HL-60 (cell line): Measurements from ENCODE around the gene GSTM3.
A peak's percentile ranks its signal among the peaks of the same experiment; 100 is the strongest.

Experiments
- DNase-seq, 2 experiments: peaks; one replicate each; pipeline ENCODE4 v3.0.0-alpha.2; 2010 to 2020; ENCODE audit warnings: low read depth in 1 of 2, low spot score in 1 of 2
- H3K27ac ChIP-seq: fragments of 250-450 bp; sonication (Bioruptor Pico); replicated peaks from 2 replicates; pipeline ENCODE4 v1.5.1; 2020; ENCODE audit warnings: mild to moderate bottlenecking, moderate library complexity
- H3K27me3 ChIP-seq: fragments of 250-450 bp; sonication (Bioruptor Pico); 2 replicates; pipeline ENCODE4 v1.5.1; 2021; ENCODE audit warnings: mild to moderate bottlenecking, moderate library complexity; ENCODE audit not compliant: insufficient read depth, poor library complexity, severe bottlenecking
- H3K4me3 ChIP-seq: replicated peaks from 2 replicates; pipeline ENCODE4 v1.5.1; 2011; ENCODE audit warnings: mild to moderate bottlenecking, control low read depth, low read length; ENCODE audit not compliant: insufficient read depth
- CTCF ChIP-seq: IDR thresholded peaks from one replicate; pipeline ENCODE4 v1.5.1; 2011; ENCODE audit warnings: low read length, control low read depth, inconsistent platforms; ENCODE audit not compliant: insufficient read depth
- GABPA ChIP-seq: IDR thresholded peaks from 2 replicates; pipeline ENCODE4 v1.6.1; 2012; ENCODE audit warnings: low read depth
- POLR2AphosphoS5 ChIP-seq: IDR thresholded peaks from 2 replicates; pipeline ENCODE4 v1.6.1; 2012; ENCODE audit warnings: low read depth
- REST ChIP-seq: IDR thresholded peaks from 2 replicates; pipeline ENCODE4 v1.6.1; 2012; ENCODE audit warnings: low read depth; ENCODE audit not compliant: insufficient replicate concordance
- SPI1 ChIP-seq: IDR thresholded peaks from 2 replicates; pipeline ENCODE4 v1.6.1; 2012; ENCODE audit warnings: low read depth, mild to moderate bottlenecking, borderline replicate concordance
- long read RNA-seq: library from polyadenylated mRNA; unstranded; transcript quantifications from one replicate; pipeline ENCODE4 v2.0.0, GENCODE V29; 2020

Gene GSTM3
- long read RNA-seq, result 0 reads

- H3K27me3 ChIP-seq, result peaks cover 4% of the 10 kb centered on the region
- H3K4me3 ChIP-seq, result peak within 1 kb of the TSS; percentile 60
- TF ChIP-seq POLR2AphosphoS5 (no peak), SPI1 (no peak), GABPA (no peak), REST (no peak), CTCF (no peak)
- H3K27ac ChIP-seq, result no peak within 1 kb of the TSS
- no peak for DNase-seq
Observed at GRCh38 chr1:109740615-109741373, at the start of gene GSTM3. Gene GSTM3, minus strand, starts transcription at chr1:109741038. Its CDS starts 751 bp downstream, at chr1:109740287.

GRCh38 chr1:109790329-109790728 lies 49.5 kb upstream of the GSTM3 start:
- peak overlapping the region; percentile 89 for H3K27ac ChIP-seq
- TF ChIP-seq SPI1 (no peak), REST (no peak), POLR2AphosphoS5 (no peak), CTCF (no peak), GABPA (no peak)
- DNase-seq, result no peak
- H3K4me3 ChIP-seq, result no peak overlapping the region
- H3K27me3 ChIP-seq, result no peaks in the 10 kb centered on the region

GRCh38 chr1:109789551-109790180 lies 48.8 kb upstream of the GSTM3 start:
- Histone ChIP-seq H3K27ac (peak overlapping the region; percentile 89), H3K4me3 (no peak overlapping the region), H3K27me3 (no peaks in the 10 kb centered on the region)
- TF ChIP-seq SPI1, result no peak
- no peak for TF ChIP-seq POLR2AphosphoS5
- no peak for TF ChIP-seq GABPA
- no peak for TF ChIP-seq REST
- no peak for TF ChIP-seq CTCF
- no peak for DNase-seq
